Neural progenitor cell (in vitro differentiated cells): Measurements from ENCODE around the gene HDAC5. TPM values are rescaled to one million over a fixed set of nuclear protein-coding genes. Genes with fewer than 3 reads are reported as not detected.

Experiments used
- DNase-seq: peaks from one replicate; pipeline ENCODE4 v3.0.0-alpha.2; 2016; ENCODE audit warnings: low spot score
- H2AFZ ChIP-seq: fragments of 200-600 bp; sonication (generic); replicated peaks from 2 replicates; pipeline ENCODE4 v1.6.1; 2016; ENCODE audit warnings: antibody characterized with exemption
- H3F3A ChIP-seq: fragments of 200-600 bp; sonication (generic); 2 replicates; pipeline ENCODE4 v1.6.1; 2016; ENCODE audit warnings: antibody characterized with exemption, low read depth
- H3K27ac ChIP-seq: fragments of 200-600 bp; sonication (generic); 2 replicates; pipeline ENCODE4 v1.5.1; 2016; ENCODE audit warnings: mild to moderate bottlenecking
- H3K27me3 ChIP-seq: fragments of 200-600 bp; sonication (generic); 2 replicates; pipeline ENCODE4 v1.6.1; 2016; ENCODE audit warnings: mild to moderate bottlenecking, moderate library complexity
- H3K36me3 ChIP-seq: fragments of 200-600 bp; sonication (generic); 2 replicates; pipeline ENCODE4 v1.5.1; 2016
- H3K4me1 ChIP-seq: fragments of 200-600 bp; sonication (generic); 2 replicates; pipeline ENCODE4 v1.6.1; 2016; ENCODE audit warnings: mixed run types
- H3K4me2 ChIP-seq: fragments of 200-600 bp; sonication (generic); 2 replicates; pipeline ENCODE4 v1.6.1; 2016
- H3K4me3 ChIP-seq: fragments of 200-600 bp; sonication (generic); 2 replicates; pipeline ENCODE4 v1.5.1; 2016
- H3K79me2 ChIP-seq: fragments of 200-600 bp; sonication (generic); 2 replicates; pipeline ENCODE4 v1.6.1; 2016; ENCODE audit warnings: low read depth
- H3K9ac ChIP-seq: fragments of 200-600 bp; sonication (generic); 2 replicates; pipeline ENCODE4 v1.6.1; 2016
- H3K9me3 ChIP-seq: fragments of 200-600 bp; sonication (generic); 2 replicates; pipeline ENCODE4 v1.5.1; 2016; ENCODE audit warnings: low read depth
- H4K20me1 ChIP-seq: fragments of 200-600 bp; sonication (generic); 2 replicates; pipeline ENCODE4 v1.6.1; 2016; ENCODE audit warnings: low read depth
- H3K27ac Mint-ChIP-seq: 3 replicates; pipeline ENCODE4 v1.8.0; 2021; ENCODE audit warnings: mixed read lengths
- H3K27me3 Mint-ChIP-seq: 2 replicates; pipeline ENCODE4 v1.8.0; 2022; ENCODE audit warnings: low read depth, mild to moderate bottlenecking, inconsistent platforms, moderate library complexity, mixed read lengths; ENCODE audit not compliant: insufficient read depth
- H3K36me3 Mint-ChIP-seq: 3 replicates; pipeline ENCODE4 v1.8.0; 2021; ENCODE audit warnings: mixed read lengths
- H3K4me1 Mint-ChIP-seq: 3 replicates; pipeline ENCODE4 v1.8.0; 2021; ENCODE audit warnings: mixed read lengths
- H3K4me3 Mint-ChIP-seq: 3 replicates; pipeline ENCODE4 v1.8.0; 2021; ENCODE audit warnings: mild to moderate bottlenecking, moderate library complexity, mixed read lengths
- H3K9me3 Mint-ChIP-seq: 3 replicates; pipeline ENCODE4 v1.8.0; 2020; ENCODE audit warnings: mixed read lengths
- CTCF ChIP-seq: fragments of 200-600 bp; sonication (generic); IDR thresholded peaks from 2 replicates; pipeline ENCODE4 v1.5.1; 2017; ENCODE audit warnings: antibody characterized with exemption, mild to moderate bottlenecking
- EZH2 ChIP-seq: fragments of 200-600 bp; sonication (generic); IDR thresholded peaks from 2 replicates; pipeline ENCODE4 v1.6.1; 2017; ENCODE audit warnings: antibody characterized with exemption, mild to moderate bottlenecking, moderate library complexity
- EZH2phosphoT487 ChIP-seq: fragments of 200-600 bp; sonication (generic); IDR thresholded peaks from 2 replicates; pipeline ENCODE4 v1.6.1; 2017; ENCODE audit warnings: antibody characterized with exemption
- total RNA-seq: library from RNA; depleted of rRNA; stranded (reverse); fragments of >200 nt; gene quantifications from 2 replicates; pipeline ENCODE4 v1.2.3, GENCODE V29; 2015; ENCODE audit warnings: low replicate concordance

The HDAC5 gene
- total RNA-seq, 1 donor from 2014 or later = 23.6 TPM

- Histone ChIP-seq H3K4me3 (no peak overlapping the region), H3K79me2 (no peaks in the 10 kb centered on the region), H3K27me3 (no peaks in the 10 kb centered on the region), H3K9ac (no peak overlapping the region), H3K4me2 (no peak overlapping the region), H3K4me1 (peaks cover 11% of the 10 kb centered on the region), H4K20me1 (no peaks in the 10 kb centered on the region), H2AFZ (no peak overlapping the region), H3F3A (peaks cover 3% of the 10 kb centered on the region), H3K36me3 (no peaks in the 10 kb centered on the region), H3K9me3 (no peaks in the 10 kb centered on the region), H3K27ac (no peak overlapping the region)
- TF ChIP-seq CTCF (no peak), EZH2 (no peak), EZH2phosphoT487 (no peak)
- peaks cover 2% of the 10 kb centered on the region for H3K36me3 Mint-ChIP-seq
- no peaks in the 10 kb centered on the region for H3K9me3 Mint-ChIP-seq
- peaks cover 21% of the 10 kb centered on the region for H3K4me1 Mint-ChIP-seq
- no peak for DNase-seq
- peaks cover 4% of the 10 kb centered on the region for H3K27me3 Mint-ChIP-seq
- H3K27ac Mint-ChIP-seq = no peak overlapping the region
- H3K4me3 Mint-ChIP-seq = no peak overlapping the region
Measured at GRCh38 chr17:44170135-44170498, 46.7 kb upstream of the HDAC5 start.

- Histone ChIP-seq H4K20me1 (no peaks in the 10 kb centered on the region), H3K4me3 (no peak overlapping the region), H3K36me3 (no peaks in the 10 kb centered on the region), H3K9me3 (no peaks in the 10 kb centered on the region), H3K27me3 (no peaks in the 10 kb centered on the region), H2AFZ (no peak overlapping the region), H3K4me1 (peaks cover 11% of the 10 kb centered on the region), H3K27ac (no peak overlapping the region), H3K79me2 (no peaks in the 10 kb centered on the region), H3K4me2 (no peak overlapping the region), H3K9ac (no peak overlapping the region), H3F3A (peaks cover 3% of the 10 kb centered on the region)
- no peaks in the 10 kb centered on the region for H3K9me3 Mint-ChIP-seq
- H3K36me3 Mint-ChIP-seq = no peaks in the 10 kb centered on the region
- H3K27ac Mint-ChIP-seq = no peak overlapping the region
- H3K4me3 Mint-ChIP-seq = no peak overlapping the region
- peaks cover 21% of the 10 kb centered on the region for H3K4me1 Mint-ChIP-seq
- no peak for TF ChIP-seq CTCF
- TF ChIP-seq EZH2phosphoT487 = no peak
- TF ChIP-seq EZH2 = no peak
- peaks cover 5% of the 10 kb centered on the region for H3K27me3 Mint-ChIP-seq
- no peak for DNase-seq
Measured at GRCh38 chr17:44167181-44167861, 43.9 kb upstream of the HDAC5 start.

GRCh38 chr17:44164476-44164875 lies 41.0 kb upstream of the HDAC5 start:
- Histone ChIP-seq H4K20me1 (no peaks in the 10 kb centered on the region), H3K4me3 (no peak overlapping the region), H3F3A (peaks cover 3% of the 10 kb centered on the region), H3K4me1 (no peaks in the 10 kb centered on the region), H3K79me2 (no peaks in the 10 kb centered on the region), H3K9ac (no peak overlapping the region), H3K36me3 (no peaks in the 10 kb centered on the region), H3K27ac (no peak overlapping the region), H3K4me2 (no peak overlapping the region), H3K9me3 (no peaks in the 10 kb centered on the region), H2AFZ (no peak overlapping the region), H3K27me3 (no peaks in the 10 kb centered on the region)
- no peak overlapping the region for H3K27ac Mint-ChIP-seq
- no peaks in the 10 kb centered on the region for H3K9me3 Mint-ChIP-seq
- peaks cover 11% of the 10 kb centered on the region for H3K4me1 Mint-ChIP-seq
- no peak overlapping the region for H3K4me3 Mint-ChIP-seq
- peaks cover 3% of the 10 kb centered on the region for H3K27me3 Mint-ChIP-seq
- DNase-seq = no peak
- no peak for TF ChIP-seq EZH2
- no peak for TF ChIP-seq CTCF
- no peak for TF ChIP-seq EZH2phosphoT487
- peaks cover 2% of the 10 kb centered on the region for H3K36me3 Mint-ChIP-seq
